IPS-15b (cell line): Measurements from ENCODE around the gene YY1.

Experiments used
- H3K27me3 ChIP-seq: one replicate; pipeline ENCODE4 v1.6.1; 2013; ENCODE audit warnings: low read length; ENCODE audit not compliant: control insufficient read depth, insufficient read depth
- H3K36me3 ChIP-seq: one replicate; pipeline ENCODE4 v1.6.1; 2013; ENCODE audit warnings: low read length; ENCODE audit not compliant: control insufficient read depth, insufficient read depth
- H3K4me1 ChIP-seq: one replicate; pipeline ENCODE4 v1.6.1; 2013; ENCODE audit warnings: mild to moderate bottlenecking, low read length; ENCODE audit not compliant: control insufficient read depth, insufficient read depth
- H3K4me3 ChIP-seq: one replicate; pipeline ENCODE4 v1.5.1; 2013; ENCODE audit warnings: low read depth, low read length
- H3K9ac ChIP-seq: one replicate; pipeline ENCODE4 v1.6.1; 2013; ENCODE audit warnings: low read depth, mild to moderate bottlenecking, low read length
- H3K9me3 ChIP-seq: one replicate; pipeline ENCODE4 v1.6.1; 2013; ENCODE audit warnings: mild to moderate bottlenecking, low read length; ENCODE audit not compliant: control insufficient read depth, insufficient read depth

The YY1 gene

GRCh38 chr14:100262545-100262944, 23.6 kb downstream of the YY1 start:
- no peaks in the 10 kb centered on the region for H3K36me3 ChIP-seq
- H3K27me3 ChIP-seq: no peaks in the 10 kb centered on the region
- H3K4me3 ChIP-seq: no peak overlapping the region
- H3K9ac ChIP-seq: no peak overlapping the region
- H3K4me1 ChIP-seq: peaks cover 3% of the 10 kb centered on the region
- H3K9me3 ChIP-seq: no peaks in the 10 kb centered on the region

DNA sequence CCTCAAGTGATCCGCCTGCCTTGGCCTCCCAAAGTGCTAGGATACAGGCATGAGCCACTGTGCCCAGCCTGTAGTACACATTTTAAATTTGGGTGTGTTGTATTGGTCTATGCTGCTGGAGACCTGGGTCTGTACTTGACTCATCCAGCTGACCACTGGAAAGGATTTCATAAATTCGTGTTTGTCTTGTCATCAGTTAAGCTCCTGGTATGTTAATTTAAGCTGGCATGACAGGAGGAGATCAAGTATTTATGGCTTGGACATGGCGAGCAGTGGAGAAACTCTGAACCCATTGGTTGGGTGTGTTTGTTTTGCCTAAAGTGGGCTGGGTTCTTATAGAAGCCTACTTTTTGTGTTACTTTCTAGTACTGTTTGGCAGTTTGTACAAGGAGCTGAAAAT, 24.2 kb downstream of the YY1 start:
- H3K9me3 ChIP-seq: no peaks in the 10 kb centered on the region
- no peaks in the 10 kb centered on the region for H3K27me3 ChIP-seq
- H3K4me1 ChIP-seq: peaks cover 3% of the 10 kb centered on the region
- no peak overlapping the region for H3K9ac ChIP-seq
- H3K36me3 ChIP-seq: no peaks in the 10 kb centered on the region
- no peak overlapping the region for H3K4me3 ChIP-seq

- H3K9ac ChIP-seq: no peak overlapping the region
- no peaks in the 10 kb centered on the region for H3K9me3 ChIP-seq
- no peaks in the 10 kb centered on the region for H3K36me3 ChIP-seq
- no peak overlapping the region for H3K4me3 ChIP-seq
- no peaks in the 10 kb centered on the region for H3K27me3 ChIP-seq
- H3K4me1 ChIP-seq: peaks cover 3% of the 10 kb centered on the region
These were observed 29.0 kb downstream of the YY1 start for GRCh38 chr14:100267990-100268389.

GRCh38 chr14:100268591-100269207, 29.8 kb downstream of the YY1 start:
- H3K36me3 ChIP-seq: no peaks in the 10 kb centered on the region
- no peaks in the 10 kb centered on the region for H3K9me3 ChIP-seq
- H3K4me3 ChIP-seq: no peak overlapping the region
- no peak overlapping the region for H3K9ac ChIP-seq
- H3K4me1 ChIP-seq: peaks cover 3% of the 10 kb centered on the region
- H3K27me3 ChIP-seq: no peaks in the 10 kb centered on the region

DNA sequence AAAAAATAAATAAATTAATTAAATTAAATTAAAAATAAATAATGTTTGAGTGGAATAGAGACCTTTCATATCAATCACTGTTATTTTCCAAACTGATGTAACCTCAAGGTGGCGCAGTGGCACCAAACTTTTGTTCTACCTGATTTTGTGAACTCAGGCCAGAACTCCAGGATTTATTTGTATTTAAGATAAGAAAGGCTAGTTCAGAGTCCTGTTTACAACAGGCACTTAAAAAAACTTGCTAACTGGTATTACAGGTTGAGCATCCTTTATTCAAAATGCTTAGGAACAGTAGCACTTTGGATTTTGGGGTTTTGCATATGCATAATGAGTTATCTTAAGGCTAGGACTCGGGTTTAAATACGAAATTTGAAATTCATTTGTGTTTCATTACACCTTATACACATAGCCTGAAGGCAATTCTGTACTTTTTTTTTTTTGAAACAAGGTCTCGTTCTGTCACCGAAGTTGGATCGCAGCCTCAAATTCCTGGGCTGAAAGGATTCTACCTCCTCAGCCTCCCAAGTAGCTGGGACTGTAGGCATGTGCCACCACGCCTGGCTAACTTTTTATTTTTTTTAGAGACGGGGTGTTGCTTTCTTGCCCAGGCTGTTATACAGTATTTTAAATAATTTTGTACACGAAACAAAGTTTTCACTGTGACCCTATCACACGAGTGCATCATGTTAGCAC, 32.4 kb downstream of the YY1 start:
- Histone ChIP-seq H3K9me3 (no peaks in the 10 kb centered on the region), H3K4me1 (peaks cover 6% of the 10 kb centered on the region), H3K4me3 (no peak overlapping the region), H3K27me3 (no peaks in the 10 kb centered on the region), H3K36me3 (no peaks in the 10 kb centered on the region), H3K9ac (no peak overlapping the region)

DNA sequence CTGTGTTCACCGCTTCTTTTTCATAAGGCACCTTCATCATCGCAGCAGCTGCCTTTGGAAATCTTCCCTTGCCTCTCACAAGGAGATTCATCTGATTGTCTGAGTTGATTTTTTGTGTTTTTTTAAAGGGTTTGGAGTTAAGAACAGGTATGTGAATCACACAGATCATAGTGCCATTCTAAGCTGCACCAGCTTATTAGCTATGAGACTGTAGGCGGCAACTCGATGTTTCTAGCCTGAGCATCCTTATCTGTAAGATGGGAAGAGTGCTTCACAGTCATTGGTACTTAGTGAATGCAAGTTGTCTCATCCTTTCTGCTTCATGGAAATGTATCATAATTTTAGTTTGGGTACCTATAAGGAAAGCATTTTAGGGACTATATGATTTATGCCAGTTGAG, 35.3 kb downstream of the YY1 start:
- H3K27me3 ChIP-seq: no peaks in the 10 kb centered on the region
- H3K4me1 ChIP-seq: peaks cover 6% of the 10 kb centered on the region
- H3K4me3 ChIP-seq: no peak overlapping the region
- H3K9me3 ChIP-seq: no peaks in the 10 kb centered on the region
- no peaks in the 10 kb centered on the region for H3K36me3 ChIP-seq
- no peak overlapping the region for H3K9ac ChIP-seq

DNA sequence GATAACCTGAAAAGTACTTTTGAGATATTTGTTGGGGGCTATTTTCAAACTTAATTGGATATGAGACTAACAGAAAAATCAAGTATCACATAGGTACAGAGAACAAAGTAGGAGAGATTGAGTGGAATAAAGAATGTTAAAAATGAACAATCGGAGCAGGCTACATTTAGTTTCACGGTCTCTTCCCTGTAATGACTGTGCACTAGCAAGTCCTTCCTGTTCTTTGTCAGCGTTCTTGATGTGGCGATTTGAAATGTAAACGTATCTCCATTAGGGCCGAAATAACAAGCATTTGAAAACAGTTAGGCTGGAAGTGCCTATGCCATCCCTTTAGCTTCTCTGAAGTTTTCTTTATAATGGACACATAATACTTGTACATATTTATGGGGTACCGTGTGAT, 36.3 kb downstream of the YY1 start:
- no peak overlapping the region for H3K9ac ChIP-seq
- H3K9me3 ChIP-seq: no peaks in the 10 kb centered on the region
- peaks cover 10% of the 10 kb centered on the region for H3K4me1 ChIP-seq
- no peak overlapping the region for H3K4me3 ChIP-seq
- no peaks in the 10 kb centered on the region for H3K36me3 ChIP-seq
- H3K27me3 ChIP-seq: no peaks in the 10 kb centered on the region

DNA sequence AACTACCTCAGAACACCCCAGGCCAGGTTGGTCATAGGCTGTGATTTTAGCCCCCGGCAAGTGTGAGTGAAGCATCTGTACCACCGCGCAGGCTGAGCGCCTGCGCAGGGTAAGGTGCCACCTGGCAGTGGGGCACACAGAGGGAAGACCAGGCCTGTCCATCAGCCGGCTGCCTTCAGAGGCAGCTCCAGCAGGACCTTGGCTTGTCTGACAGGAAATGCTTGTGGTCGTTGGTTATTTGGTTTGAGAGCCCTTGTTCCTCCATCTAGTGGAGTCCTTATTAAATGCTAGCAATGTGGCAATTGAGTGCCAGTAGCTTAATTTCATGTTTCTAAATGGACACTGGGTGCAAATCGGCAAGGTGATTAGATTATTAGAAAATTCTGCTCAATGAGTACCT, 39.8 kb downstream of the YY1 start:
- no peaks in the 10 kb centered on the region for H3K9me3 ChIP-seq
- no peaks in the 10 kb centered on the region for H3K36me3 ChIP-seq
- no peak overlapping the region for H3K4me3 ChIP-seq
- H3K27me3 ChIP-seq: no peaks in the 10 kb centered on the region
- peaks cover 10% of the 10 kb centered on the region for H3K4me1 ChIP-seq
- H3K9ac ChIP-seq: no peak overlapping the region

- Histone ChIP-seq H3K36me3 (no peaks in the 10 kb centered on the region), H3K9me3 (no peaks in the 10 kb centered on the region), H3K9ac (no peak overlapping the region), H3K4me1 (peaks cover 12% of the 10 kb centered on the region), H3K4me3 (no peak overlapping the region), H3K27me3 (no peaks in the 10 kb centered on the region)
These were observed 40.2 kb downstream of the YY1 start for GRCh38 chr14:100279133-100279532.

GRCh38 chr14:100279563-100279962, 40.6 kb downstream of the YY1 start:
- no peaks in the 10 kb centered on the region for H3K27me3 ChIP-seq
- H3K36me3 ChIP-seq: no peaks in the 10 kb centered on the region
- H3K9me3 ChIP-seq: no peaks in the 10 kb centered on the region
- no peak overlapping the region for H3K9ac ChIP-seq
- no peak overlapping the region for H3K4me3 ChIP-seq
- H3K4me1 ChIP-seq: peaks cover 16% of the 10 kb centered on the region

DNA sequence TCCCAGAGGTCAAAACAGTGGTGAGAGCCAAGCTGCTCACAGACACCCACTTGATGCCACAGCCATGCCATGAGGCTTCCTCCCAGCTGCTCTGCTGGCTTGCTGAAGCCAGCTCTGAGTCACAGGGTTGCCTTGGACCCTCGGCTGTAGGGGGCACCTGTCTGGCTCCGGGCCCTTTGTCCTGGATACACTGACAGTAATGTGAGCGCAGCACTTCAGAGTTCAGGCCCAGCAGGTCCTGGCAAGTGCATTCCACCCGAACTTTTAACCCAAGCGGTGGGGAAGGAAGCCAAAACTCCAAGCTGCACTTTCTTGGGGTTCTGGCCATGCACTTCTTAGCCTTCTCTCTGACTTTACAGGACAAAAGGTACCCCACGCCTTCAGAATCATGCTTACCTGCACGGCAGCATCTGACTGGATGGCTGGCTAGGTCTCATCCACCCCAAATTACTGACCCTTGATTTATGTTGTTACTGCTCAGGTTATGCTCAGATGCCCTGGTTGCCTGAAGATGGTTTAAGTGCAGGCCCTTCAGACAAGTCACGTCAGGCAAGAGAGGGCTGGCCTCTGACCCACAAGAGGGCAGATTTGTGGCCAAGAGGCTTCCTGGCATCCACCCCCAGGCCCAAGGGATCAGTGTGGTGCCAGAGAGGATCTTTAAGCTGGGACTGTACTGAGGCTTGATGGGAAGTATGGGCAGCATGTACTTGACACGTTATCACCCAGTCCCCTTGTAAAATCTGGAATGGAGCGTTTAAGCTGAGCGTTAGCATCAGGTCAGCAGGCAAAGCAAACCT, 42.5 kb downstream of the YY1 start:
- Histone ChIP-seq H3K27me3 (no peaks in the 10 kb centered on the region), H3K36me3 (no peaks in the 10 kb centered on the region), H3K9me3 (no peaks in the 10 kb centered on the region), H3K9ac (no peak overlapping the region), H3K4me3 (no peak overlapping the region), H3K4me1 (peaks cover 10% of the 10 kb centered on the region)

DNA sequence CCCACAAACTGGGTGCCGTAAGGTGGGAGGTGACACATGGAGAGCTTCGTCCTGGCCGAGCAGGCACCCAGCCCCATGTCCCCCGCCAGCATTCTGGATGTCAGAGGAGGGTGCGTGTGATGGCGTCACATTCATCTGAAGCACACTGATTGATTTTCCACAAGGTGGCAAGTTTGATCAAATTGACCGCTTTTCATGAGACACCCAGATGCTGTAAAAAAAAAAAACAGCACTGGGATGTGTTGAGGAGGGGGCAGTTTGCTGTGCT, 43.1 kb downstream of the YY1 start:
- H3K4me1 ChIP-seq: peaks cover 10% of the 10 kb centered on the region

More for the DNA sequence above, 43.1 kb downstream of the YY1 start:
- H3K9ac ChIP-seq: no peak overlapping the region
- no peaks in the 10 kb centered on the region for H3K27me3 ChIP-seq
- no peaks in the 10 kb centered on the region for H3K9me3 ChIP-seq
- H3K36me3 ChIP-seq: no peaks in the 10 kb centered on the region
- no peak overlapping the region for H3K4me3 ChIP-seq
